ENCODE measurements around the gene ID2.

Gene ID2

DNA sequence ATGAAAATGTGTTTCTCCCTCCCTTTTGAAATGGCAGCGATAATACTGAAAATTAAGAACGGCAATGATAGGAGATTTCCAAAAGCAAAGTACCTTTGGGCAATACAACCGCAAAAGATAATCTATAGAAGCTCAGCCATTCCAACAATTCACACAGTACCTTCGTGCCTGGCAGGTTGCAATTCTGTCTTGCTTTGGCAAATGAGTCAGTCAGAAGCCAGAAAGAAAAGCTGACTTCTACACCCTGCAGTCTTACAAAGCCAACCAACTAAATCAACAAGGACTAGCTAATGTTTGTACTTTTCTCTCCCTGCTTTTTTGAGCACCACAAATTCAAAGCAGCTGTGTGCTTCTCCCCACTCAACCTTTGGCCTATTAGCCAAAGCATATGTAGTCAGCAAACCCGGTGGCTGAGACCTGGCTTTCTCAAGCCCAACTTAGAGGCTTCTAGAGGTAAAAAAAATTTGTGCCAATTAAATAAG, 25.7 kb upstream of the ID2 start:
- TF ChIP-seq, protein P1, sequence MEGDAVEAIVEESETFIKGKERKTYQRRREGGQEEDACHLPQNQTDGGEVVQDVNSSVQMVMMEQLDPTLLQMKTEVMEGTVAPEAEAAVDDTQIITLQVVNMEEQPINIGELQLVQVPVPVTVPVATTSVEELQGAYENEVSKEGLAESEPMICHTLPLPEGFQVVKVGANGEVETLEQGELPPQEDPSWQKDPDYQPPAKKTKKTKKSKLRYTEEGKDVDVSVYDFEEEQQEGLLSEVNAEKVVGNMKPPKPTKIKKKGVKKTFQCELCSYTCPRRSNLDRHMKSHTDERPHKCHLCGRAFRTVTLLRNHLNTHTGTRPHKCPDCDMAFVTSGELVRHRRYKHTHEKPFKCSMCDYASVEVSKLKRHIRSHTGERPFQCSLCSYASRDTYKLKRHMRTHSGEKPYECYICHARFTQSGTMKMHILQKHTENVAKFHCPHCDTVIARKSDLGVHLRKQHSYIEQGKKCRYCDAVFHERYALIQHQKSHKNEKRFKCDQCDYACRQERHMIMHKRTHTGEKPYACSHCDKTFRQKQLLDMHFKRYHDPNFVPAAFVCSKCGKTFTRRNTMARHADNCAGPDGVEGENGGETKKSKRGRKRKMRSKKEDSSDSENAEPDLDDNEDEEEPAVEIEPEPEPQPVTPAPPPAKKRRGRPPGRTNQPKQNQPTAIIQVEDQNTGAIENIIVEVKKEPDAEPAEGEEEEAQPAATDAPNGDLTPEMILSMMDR (conservative IDR thresholded peaks at IDR 0.05; ENCODE audit: low read depth, low read length) = no peak
- H3K4me3 ChIP-seq (ENCODE audit: low read length) = no peak overlapping the region
- no peak for DNase-seq (ENCODE audit: low read depth)

- H3K4me3 ChIP-seq (ENCODE audit: low read length) = no peak overlapping the region
- DNase-seq (ENCODE audit: low read depth) = no peak
- TF ChIP-seq, protein P1 (conservative IDR thresholded peaks at IDR 0.05; ENCODE audit: low read depth, low read length) = no peak
Observed at GRCh38 chr2:8656811-8657210, 25.0 kb upstream of the ID2 start.

DNA sequence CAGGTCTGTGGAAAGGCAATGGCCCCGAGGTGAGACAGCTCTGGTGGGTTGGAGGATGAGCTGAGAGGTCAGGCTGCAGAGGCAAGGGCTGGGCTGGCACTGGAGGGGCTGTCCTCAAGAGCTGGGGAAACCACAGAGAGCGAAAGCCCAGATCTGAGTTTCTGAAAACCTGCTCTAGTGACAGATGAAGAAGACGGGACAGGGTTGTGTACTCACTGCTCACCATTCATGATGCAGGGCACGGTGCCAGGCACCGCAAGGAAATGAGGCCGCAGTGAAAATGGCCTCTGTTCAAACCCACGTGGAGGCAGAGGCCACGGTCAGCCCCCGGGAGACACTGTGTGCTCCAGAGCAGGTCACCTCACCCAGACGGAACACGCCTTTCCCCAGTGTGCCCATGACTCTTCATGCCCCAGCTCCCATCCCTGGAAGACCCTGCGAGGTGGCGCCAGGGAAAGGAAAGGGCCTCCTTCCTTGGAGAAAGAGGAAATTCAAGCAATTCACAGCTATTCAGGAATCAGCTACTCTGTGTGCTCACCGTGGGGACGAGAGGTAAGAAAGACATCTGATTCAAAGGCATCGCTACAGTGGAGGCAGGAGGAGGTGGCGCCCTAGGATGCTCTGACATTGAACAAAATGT, 24.3 kb upstream of the ID2 start:
- TF ChIP-seq, protein P1 (conservative IDR thresholded peaks at IDR 0.05; ENCODE audit: low read depth, low read length) = no peak
- no peak for DNase-seq (ENCODE audit: low read depth)
- no peak overlapping the region for H3K4me3 ChIP-seq (ENCODE audit: low read length)

DNA sequence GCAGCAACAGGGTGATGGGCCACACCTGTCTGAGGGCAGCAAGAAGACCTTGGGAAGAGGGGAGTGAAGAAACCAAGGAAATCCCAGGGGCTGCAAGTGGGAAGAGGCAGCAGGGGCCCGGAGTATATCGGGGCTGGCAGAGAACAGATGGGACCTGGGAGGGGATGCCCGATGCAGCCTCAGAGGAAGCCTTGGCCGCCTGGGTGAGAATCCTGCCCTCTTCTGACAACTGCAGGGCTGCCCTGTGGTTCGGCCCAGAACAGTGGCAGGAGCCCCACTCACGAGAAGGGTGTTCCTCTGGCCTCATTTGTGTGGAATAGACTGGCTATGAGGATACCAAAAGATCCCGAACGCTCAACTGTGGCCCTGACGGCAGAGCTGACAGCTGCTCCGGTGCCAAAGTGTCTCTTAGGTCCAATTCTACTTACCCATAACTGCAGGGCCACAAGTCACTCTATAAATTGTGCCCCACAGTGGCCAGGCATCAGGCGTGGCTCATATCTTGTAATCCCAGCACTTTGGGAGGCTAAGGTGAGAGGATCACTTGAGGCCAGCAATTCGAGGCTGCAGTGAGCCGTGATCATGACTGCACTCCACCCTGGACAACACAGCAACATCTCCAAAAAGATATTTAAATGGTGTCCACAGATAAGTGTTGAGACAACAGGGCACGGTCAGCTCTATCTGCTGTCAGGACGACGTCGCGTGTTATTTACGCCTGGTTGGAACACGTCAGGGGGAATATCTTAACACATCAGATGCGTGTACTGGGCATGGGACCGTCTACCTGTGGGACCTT, 23.6 kb upstream of the ID2 start:
- no peak for DNase-seq (ENCODE audit: low read depth)
- H3K4me3 ChIP-seq (ENCODE audit: low read length) = no peak overlapping the region
- TF ChIP-seq, protein P1 (conservative IDR thresholded peaks at IDR 0.05; ENCODE audit: low read depth, low read length) = no peak

GRCh38 chr2:8659092-8659734, 22.6 kb upstream of the ID2 start:
- no peak for DNase-seq (ENCODE audit: low read depth)
- TF ChIP-seq, protein P1 (conservative IDR thresholded peaks at IDR 0.05; ENCODE audit: low read depth, low read length) = no peak
- no peak overlapping the region for H3K4me3 ChIP-seq (ENCODE audit: low read length)

GRCh38 chr2:8659735-8660492, 21.9 kb upstream of the ID2 start:
- TF ChIP-seq, protein P1 (conservative IDR thresholded peaks at IDR 0.05; ENCODE audit: low read depth, low read length) = no peak
- no peak for DNase-seq (ENCODE audit: low read depth)

More at GRCh38 chr2:8659735-8660492, 21.9 kb upstream of the ID2 start:
- H3K4me3 ChIP-seq (ENCODE audit: low read length) = no peak overlapping the region

Measured in retinal pigment epithelial cell (primary cell).